ENCODE measurements around the gene SLIT3. TPM values are rescaled to one million over a fixed set of nuclear protein-coding genes. Genes with fewer than 3 reads are reported as not detected.

The SLIT3 gene
- polyA plus RNA-seq, 1 of the 3 experiments (the other 2 are of a cell fraction) = 119 TPM

DNA sequence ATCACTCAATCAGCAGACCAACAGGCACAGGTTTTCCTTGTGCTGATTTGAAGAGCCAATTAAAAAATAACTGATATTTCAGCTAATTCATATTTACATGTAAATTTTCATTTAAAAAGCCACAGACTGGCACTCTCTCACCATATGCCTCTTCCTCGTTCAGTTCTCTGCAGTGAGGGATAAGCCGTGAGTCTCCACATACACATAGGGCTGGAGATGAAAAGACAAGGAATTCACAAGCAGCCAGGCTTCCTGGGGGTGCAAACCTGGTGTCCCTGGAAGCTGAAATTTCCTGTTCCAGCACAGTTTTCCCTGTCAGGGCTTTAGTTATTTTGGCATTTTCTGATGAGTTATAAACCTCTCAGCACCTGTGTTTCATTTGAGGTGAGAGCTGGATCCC is 397.9 kb downstream of the SLIT3 start:
- H3K79me2 ChIP-seq (ENCODE audit: insufficient read depth) = no peaks in the 10 kb centered on the region
- WGBS (ENCODE audit: low lambda C conversion rate) = 89% methylated on average over 2 of the region's 2 CpGs
- DNase-seq = peak; percentile 45
- no peaks in the 10 kb centered on the region for H3K9me2 ChIP-seq
- CTCF ChIA-PET = interaction anchor here (0.9 kb wide), 1 partner anchor 14 kb away, joined by 3 read pairs; no protein-coding TSS in a partner anchor
- H3K4me1 ChIP-seq (ENCODE audit: control insufficient read depth in 1 of 2, insufficient read depth in 2 of 2, low read depth in 1 of 2, low read length in 1 of 2) = peaks cover 0 to 21% of the 10 kb centered on the region in 2 experiments; a peak in 2 of 4 replicates
- no peaks in the 10 kb centered on the region for H3F3A ChIP-seq (replicated peaks; ENCODE audit: insufficient read depth)
- no peak overlapping the region for H3K9ac ChIP-seq
- peak overlapping the region in 1 of 2 experiments; percentile 53; a peak in 2 of 4 replicates for H3K27ac ChIP-seq (ENCODE audit: low read depth in 2 of 2, low read length in 1 of 2)
- no peaks in the 10 kb centered on the region for H3K9me3 ChIP-seq
- H3K4me3 ChIP-seq (ENCODE audit: low read depth in 2 of 2, low read length in 1 of 2) = no peak overlapping the region
- no peaks in the 10 kb centered on the region for H3K36me3 ChIP-seq (replicated peaks in 1 of 2; ENCODE audit: control insufficient read depth in 1 of 2, insufficient read depth in 2 of 2, low read length in 1 of 2)
- H3K4me2 ChIP-seq = no peak overlapping the region
- TF ChIP-seq JUND (IDR thresholded peaks at IDR 0.05) = no peak
- no peak for TF ChIP-seq NRF1 (IDR thresholded peaks at IDR 0.05; ENCODE audit: low read depth, low read length)
- TF ChIP-seq RAD21 (IDR thresholded peaks at IDR 0.05; ENCODE audit: low read length) = no peak
- TF ChIP-seq ELF1 (IDR thresholded peaks at IDR 0.05) = no peak
- TF ChIP-seq MEF2A (IDR thresholded peaks at IDR 0.05; ENCODE audit: borderline replicate concordance, low read depth) = no peak
- peak; percentile 36 for TF ChIP-seq GATA2 (CRISPR knock-in tag; IDR thresholded peaks at IDR 0.05)
- no peak for TF ChIP-seq SIN3A (IDR thresholded peaks at IDR 0.05; ENCODE audit: borderline replicate concordance, low read depth, low read length)
- peak in 1 of 2 experiments; percentile 23; a peak in 1 of 4 replicates for TF ChIP-seq EP300 (IDR thresholded peaks at IDR 0.05; ENCODE audit: borderline replicate concordance in 1 of 2, low read depth in 1 of 2, low read length in 1 of 2)
- no peak for TF ChIP-seq RCOR1 (IDR thresholded peaks at IDR 0.05; ENCODE audit: low read length)
- H3K27me3 ChIP-seq (ENCODE audit: insufficient read depth) = no peaks in the 10 kb centered on the region
- no peak overlapping the region for H2AFZ ChIP-seq (ENCODE audit: low read depth)
- POLR2A ChIA-PET = interaction anchor here (1.3 kb wide), 1 partner anchor 15 kb away, joined by 3 read pairs; no protein-coding TSS in a partner anchor
- no peaks in the 10 kb centered on the region for H4K20me1 ChIP-seq (ENCODE audit: insufficient read depth)

- CTCF ChIA-PET = interaction anchor here (1.0 to 2.1 kb wide), 2 partner anchors 13 to 16 kb away, joined by 3 to 9 read pairs; no protein-coding TSS in a partner anchor
- no peak for DNase-seq
Measured at GRCh38 chr5:168899673-168900072, 401.3 kb downstream of the SLIT3 start.

More at GRCh38 chr5:168899673-168900072, 401.3 kb downstream of the SLIT3 start:
- Histone ChIP-seq H3K9me2 (no peaks in the 10 kb centered on the region), H3K9me3 (no peaks in the 10 kb centered on the region), H3K27ac (ENCODE audit: low read depth in 2 of 2, low read length in 1 of 2) (peak overlapping the region in 1 of 2 experiments; percentile 31; a peak in 1 of 4 replicates), H3K36me3 (replicated peaks in 1 of 2; ENCODE audit: control insufficient read depth in 1 of 2, insufficient read depth in 2 of 2, low read length in 1 of 2) (no peaks in the 10 kb centered on the region), H3F3A (replicated peaks; ENCODE audit: insufficient read depth) (no peaks in the 10 kb centered on the region), H3K4me2 (no peak overlapping the region), H4K20me1 (ENCODE audit: insufficient read depth) (no peaks in the 10 kb centered on the region), H3K79me2 (ENCODE audit: insufficient read depth) (no peaks in the 10 kb centered on the region; the same call in 1 of the 2 replicates), H3K4me1 (ENCODE audit: control insufficient read depth in 1 of 2, insufficient read depth in 2 of 2, low read depth in 1 of 2, low read length in 1 of 2) (peaks cover 0 to 53% of the 10 kb centered on the region in 2 experiments; a peak in 2 of 4 replicates), H3K9ac (no peak overlapping the region), H3K4me3 (ENCODE audit: low read depth in 2 of 2, low read length in 1 of 2) (no peak overlapping the region), H3K27me3 (ENCODE audit: insufficient read depth) (no peaks in the 10 kb centered on the region), H2AFZ (ENCODE audit: low read depth) (no peak overlapping the region)
- POLR2A ChIA-PET = no interaction called here
- TF ChIP-seq FOXJ3 (CRISPR knock-in tag; IDR thresholded peaks at IDR 0.05) (no peak), RCOR1 (IDR thresholded peaks at IDR 0.05; ENCODE audit: low read length) (no peak), RXRA (IDR thresholded peaks at IDR 0.05; ENCODE audit: borderline replicate concordance, low read depth) (no peak), NFIC (IDR thresholded peaks at IDR 0.05; ENCODE audit: borderline replicate concordance) (no peak), CHD2 (IDR thresholded peaks at IDR 0.05; ENCODE audit: low read length, partially characterized antibody) (no peak)
- TF ChIP-seq, protein P1, sequence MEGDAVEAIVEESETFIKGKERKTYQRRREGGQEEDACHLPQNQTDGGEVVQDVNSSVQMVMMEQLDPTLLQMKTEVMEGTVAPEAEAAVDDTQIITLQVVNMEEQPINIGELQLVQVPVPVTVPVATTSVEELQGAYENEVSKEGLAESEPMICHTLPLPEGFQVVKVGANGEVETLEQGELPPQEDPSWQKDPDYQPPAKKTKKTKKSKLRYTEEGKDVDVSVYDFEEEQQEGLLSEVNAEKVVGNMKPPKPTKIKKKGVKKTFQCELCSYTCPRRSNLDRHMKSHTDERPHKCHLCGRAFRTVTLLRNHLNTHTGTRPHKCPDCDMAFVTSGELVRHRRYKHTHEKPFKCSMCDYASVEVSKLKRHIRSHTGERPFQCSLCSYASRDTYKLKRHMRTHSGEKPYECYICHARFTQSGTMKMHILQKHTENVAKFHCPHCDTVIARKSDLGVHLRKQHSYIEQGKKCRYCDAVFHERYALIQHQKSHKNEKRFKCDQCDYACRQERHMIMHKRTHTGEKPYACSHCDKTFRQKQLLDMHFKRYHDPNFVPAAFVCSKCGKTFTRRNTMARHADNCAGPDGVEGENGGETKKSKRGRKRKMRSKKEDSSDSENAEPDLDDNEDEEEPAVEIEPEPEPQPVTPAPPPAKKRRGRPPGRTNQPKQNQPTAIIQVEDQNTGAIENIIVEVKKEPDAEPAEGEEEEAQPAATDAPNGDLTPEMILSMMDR (IDR thresholded peaks at IDR 0.05) = no peak
- WGBS (ENCODE audit: low lambda C conversion rate) = 89% methylated on average over 3 of the region's 3 CpGs

Data from SK-N-SH (cell line).